Chondrocyte (in vitro differentiated cells): Measurements from ENCODE around the gene RGS18. TPM values are rescaled to one million over a fixed set of nuclear protein-coding genes. Genes with fewer than 3 reads are reported as not detected.

Source experiments
- DNase-seq: peaks from one replicate; pipeline ENCODE4 v3.0.0; 2021; ENCODE audit warnings: mixed read lengths, low spot score
- H3K27ac Mint-ChIP-seq: one replicate; pipeline ENCODE4 v1.8.0; 2021; ENCODE audit warnings: mild to moderate bottlenecking, moderate library complexity, mixed read lengths; ENCODE audit not compliant: unreplicated experiment
- H3K27me3 Mint-ChIP-seq: 2 replicates; pipeline ENCODE4 v1.8.0; 2021; ENCODE audit warnings: low read depth, mixed read lengths
- H3K36me3 Mint-ChIP-seq: 2 replicates; pipeline ENCODE4 v1.8.0; 2021; ENCODE audit warnings: low read depth, mixed read lengths
- H3K4me1 Mint-ChIP-seq: 2 replicates; pipeline ENCODE4 v1.8.0; 2021; ENCODE audit warnings: low read depth, mild to moderate bottlenecking, mixed read lengths
- H3K4me3 Mint-ChIP-seq: one replicate; pipeline ENCODE4 v1.8.0; 2021; ENCODE audit warnings: mild to moderate bottlenecking, moderate library complexity, mixed read lengths; ENCODE audit not compliant: unreplicated experiment
- H3K9me3 Mint-ChIP-seq: 2 replicates; pipeline ENCODE4 v1.8.0; 2021; ENCODE audit warnings: low read depth, mixed read lengths
- total RNA-seq: library from RNA; stranded (reverse); gene quantifications from 3 replicates; pipeline ENCODE4 v1.2.1, GENCODE V29; 2021
- TF ChIP-seq, protein P1 (sequence below): fragments of 200-600 bp; sonication (generic); IDR thresholded peaks from 2 replicates; pipeline ENCODE4 v1.5.0; 2021; ENCODE audit warnings: antibody characterized with exemption, mild to moderate bottlenecking, moderate library complexity

RGS18 gene
- total RNA-seq, 1 donor from 2014 or later: not detected

DNA sequence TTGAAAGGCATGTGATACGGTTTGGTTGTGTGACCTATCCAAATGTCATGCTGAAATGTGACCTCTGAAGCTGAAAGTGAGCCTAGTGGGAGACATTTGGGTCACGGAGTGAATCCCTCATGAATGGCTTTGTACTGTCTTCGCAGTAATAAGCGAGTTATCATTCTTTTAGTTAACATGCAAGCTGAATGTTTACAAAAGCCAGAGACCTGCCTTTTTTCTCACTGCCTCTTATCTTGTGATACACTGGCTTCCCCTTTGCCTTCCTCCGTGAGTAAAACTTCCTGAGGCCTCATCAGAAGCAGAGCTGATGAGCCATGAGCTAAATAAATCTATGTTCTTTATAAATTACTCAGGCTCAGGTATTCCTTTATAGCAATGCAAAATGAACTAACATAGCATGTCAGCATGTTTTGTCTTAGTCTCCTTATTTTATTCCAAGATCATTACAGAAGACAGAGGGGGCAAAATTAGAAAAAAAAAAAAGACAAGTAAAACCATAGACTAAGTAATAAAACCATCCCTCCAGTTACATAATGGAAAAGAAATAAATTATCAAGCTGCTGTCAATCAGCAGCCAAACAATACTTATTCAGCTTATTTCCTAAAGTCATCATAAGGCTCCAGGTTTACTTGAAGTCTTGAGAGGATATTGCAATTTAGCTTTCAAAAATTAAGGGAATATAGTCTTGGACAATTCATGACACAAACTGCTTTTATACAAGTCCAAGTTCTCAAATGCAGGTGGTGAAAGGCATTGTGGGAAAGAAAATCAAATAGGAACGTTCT, 12.1 kb downstream of the RGS18 start:
- DNase-seq: no peak
- Mint-ChIP-seq H3K9me3 (peaks cover 5% of the 10 kb centered on the region), H3K27ac (no peak overlapping the region), H3K4me3 (no peak overlapping the region), H3K36me3 (peaks cover under 1% of the 10 kb centered on the region), H3K4me1 (no peaks in the 10 kb centered on the region), H3K27me3 (no peaks in the 10 kb centered on the region)
- TF ChIP-seq, protein P1, sequence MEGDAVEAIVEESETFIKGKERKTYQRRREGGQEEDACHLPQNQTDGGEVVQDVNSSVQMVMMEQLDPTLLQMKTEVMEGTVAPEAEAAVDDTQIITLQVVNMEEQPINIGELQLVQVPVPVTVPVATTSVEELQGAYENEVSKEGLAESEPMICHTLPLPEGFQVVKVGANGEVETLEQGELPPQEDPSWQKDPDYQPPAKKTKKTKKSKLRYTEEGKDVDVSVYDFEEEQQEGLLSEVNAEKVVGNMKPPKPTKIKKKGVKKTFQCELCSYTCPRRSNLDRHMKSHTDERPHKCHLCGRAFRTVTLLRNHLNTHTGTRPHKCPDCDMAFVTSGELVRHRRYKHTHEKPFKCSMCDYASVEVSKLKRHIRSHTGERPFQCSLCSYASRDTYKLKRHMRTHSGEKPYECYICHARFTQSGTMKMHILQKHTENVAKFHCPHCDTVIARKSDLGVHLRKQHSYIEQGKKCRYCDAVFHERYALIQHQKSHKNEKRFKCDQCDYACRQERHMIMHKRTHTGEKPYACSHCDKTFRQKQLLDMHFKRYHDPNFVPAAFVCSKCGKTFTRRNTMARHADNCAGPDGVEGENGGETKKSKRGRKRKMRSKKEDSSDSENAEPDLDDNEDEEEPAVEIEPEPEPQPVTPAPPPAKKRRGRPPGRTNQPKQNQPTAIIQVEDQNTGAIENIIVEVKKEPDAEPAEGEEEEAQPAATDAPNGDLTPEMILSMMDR: no peak

DNA sequence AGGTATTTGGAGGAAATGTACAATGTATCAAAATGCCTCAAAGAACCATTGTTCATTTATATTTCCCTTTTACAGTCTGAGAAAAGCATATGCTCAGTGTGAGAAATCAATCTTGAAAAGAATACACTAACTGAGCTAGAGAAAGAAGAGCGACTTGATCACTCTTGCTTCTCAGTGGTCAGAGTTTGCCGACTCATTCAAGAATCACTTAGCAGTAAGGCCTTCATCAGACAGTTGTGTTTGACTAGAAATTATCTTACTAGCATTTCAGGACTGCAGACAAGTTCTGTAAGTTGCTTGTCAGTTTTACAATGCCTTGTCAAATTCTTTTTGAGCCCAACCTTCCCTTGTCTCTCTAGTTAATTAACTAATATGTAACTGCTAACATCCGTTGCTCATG, 12.9 kb downstream of the RGS18 start:
- TF ChIP-seq, protein P1: no peak
- Mint-ChIP-seq H3K4me1 (no peaks in the 10 kb centered on the region), H3K9me3 (peaks cover 4% of the 10 kb centered on the region), H3K27ac (no peak overlapping the region), H3K27me3 (peaks cover under 1% of the 10 kb centered on the region), H3K36me3 (no peaks in the 10 kb centered on the region), H3K4me3 (no peak overlapping the region)
- DNase-seq: no peak

DNA sequence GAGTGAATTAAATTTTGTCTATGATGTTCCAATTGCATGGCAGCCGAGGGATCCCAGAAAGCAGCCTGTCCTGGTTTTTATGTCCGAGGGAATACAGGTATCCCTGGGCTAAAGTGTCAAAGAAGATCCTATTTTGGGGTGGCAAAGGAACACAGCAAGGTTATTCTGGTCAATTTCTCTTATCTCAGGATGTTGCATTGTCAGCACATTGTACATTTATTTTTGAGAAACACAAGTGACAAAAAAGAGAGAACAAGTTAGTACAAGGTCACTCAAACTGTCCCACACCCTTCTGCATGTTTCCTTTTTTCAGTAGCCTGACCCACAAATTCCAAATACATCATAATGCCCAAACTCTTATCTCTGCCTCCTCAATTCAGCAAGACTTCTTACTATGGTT, 17.7 kb downstream of the RGS18 start:
- no peaks in the 10 kb centered on the region for H3K36me3 Mint-ChIP-seq
- H3K4me1 Mint-ChIP-seq: no peaks in the 10 kb centered on the region
- H3K9me3 Mint-ChIP-seq: peaks cover 4% of the 10 kb centered on the region
- TF ChIP-seq, protein P1: no peak
- H3K27ac Mint-ChIP-seq: no peak overlapping the region
- no peak overlapping the region for H3K4me3 Mint-ChIP-seq
- H3K27me3 Mint-ChIP-seq: peaks cover 10% of the 10 kb centered on the region
- DNase-seq: no peak

DNA sequence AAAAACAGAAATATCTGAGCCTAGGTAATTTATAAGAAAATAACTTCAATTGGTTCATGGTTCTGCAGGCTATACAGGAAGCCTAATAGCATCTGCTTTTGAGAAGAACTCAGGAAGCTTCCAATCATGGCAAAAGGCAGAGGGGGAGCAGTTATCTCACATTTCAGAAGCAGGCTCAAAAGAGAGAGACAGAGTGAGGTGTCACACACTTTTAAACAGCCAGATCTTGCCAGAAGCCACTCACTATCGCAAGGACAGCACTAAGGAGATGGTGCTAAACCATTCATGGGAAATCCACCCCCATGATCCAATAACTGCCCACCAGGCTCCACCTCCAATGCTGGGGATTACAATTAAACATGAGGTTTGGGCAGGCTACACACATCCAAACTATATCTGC, 25.5 kb downstream of the RGS18 start:
- Mint-ChIP-seq H3K36me3 (no peaks in the 10 kb centered on the region), H3K27me3 (peaks cover 11% of the 10 kb centered on the region), H3K27ac (no peak overlapping the region), H3K4me1 (no peaks in the 10 kb centered on the region), H3K4me3 (no peak overlapping the region), H3K9me3 (no peaks in the 10 kb centered on the region)
- no peak for DNase-seq
- TF ChIP-seq, protein P1: no peak

DNA sequence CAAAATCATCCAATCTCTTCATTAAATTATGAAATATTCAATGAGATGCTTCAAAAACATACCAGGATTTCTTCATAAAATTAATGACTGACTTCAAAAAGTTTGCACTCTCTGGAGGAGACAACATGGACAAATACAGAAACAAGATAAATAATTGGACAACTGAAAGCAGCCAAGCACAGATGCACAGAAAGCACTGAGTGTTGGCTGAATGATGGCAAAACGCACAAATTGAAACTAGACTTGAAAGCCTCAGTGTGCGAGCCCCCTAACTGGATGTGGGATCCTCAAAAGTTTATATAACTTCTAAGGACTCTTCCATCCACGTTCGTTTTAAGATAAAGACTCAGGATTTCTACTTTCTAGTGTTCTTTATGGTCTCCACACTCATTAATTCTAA, 27.9 kb downstream of the RGS18 start:
- no peaks in the 10 kb centered on the region for H3K4me1 Mint-ChIP-seq
- H3K4me3 Mint-ChIP-seq: no peak overlapping the region
- H3K9me3 Mint-ChIP-seq: no peaks in the 10 kb centered on the region
- H3K27me3 Mint-ChIP-seq: peaks cover 12% of the 10 kb centered on the region
- DNase-seq: no peak
- TF ChIP-seq, protein P1: no peak
- H3K27ac Mint-ChIP-seq: no peak overlapping the region
- no peaks in the 10 kb centered on the region for H3K36me3 Mint-ChIP-seq
